Nephron (organoid): ENCODE measurements around the gene RILPL1.
"Not testable (repeated sequence)": the region's sequence is repeated elsewhere in the genome, so short reads cannot be mapped to it uniquely, and the experiment has no call there.

Source experiments
- H3K27ac Mint-ChIP-seq, 3 experiments: 2 replicates each; pipeline ENCODE4 v1.8.0; 2020; ENCODE audit warnings: mixed read lengths in 3 of 3, mild to moderate bottlenecking in 2 of 3, moderate library complexity in 1 of 3
- H3K27me3 Mint-ChIP-seq: 2 replicates; pipeline ENCODE4 v1.8.0; 2021; ENCODE audit warnings: low read depth, mild to moderate bottlenecking, moderate library complexity, mixed read lengths
- H3K36me3 Mint-ChIP-seq: 2 replicates; pipeline ENCODE4 v1.8.0; 2020; ENCODE audit warnings: low read depth, mixed read lengths
- H3K4me1 Mint-ChIP-seq: 2 replicates; pipeline ENCODE4 v1.8.0; 2020; ENCODE audit warnings: mixed read lengths
- H3K4me3 Mint-ChIP-seq, 3 experiments: 2 replicates each; pipeline ENCODE4 v1.8.0; 2020; ENCODE audit warnings: mild to moderate bottlenecking in 3 of 3, mixed read lengths in 3 of 3, moderate library complexity in 2 of 3
- H3K9me3 Mint-ChIP-seq: 2 replicates; pipeline ENCODE4 v1.8.0; 2020; ENCODE audit warnings: mixed read lengths
- CTCF ChIP-seq, 3 experiments: fragments of 200-600 bp; sonication (generic); IDR thresholded peaks; one replicate each; pipeline ENCODE4 v1.5.0; 2021; ENCODE audit warnings: antibody characterized with exemption in 3 of 3; ENCODE audit not compliant: unreplicated experiment in 3 of 3

The RILPL1 gene

GRCh38 chr12:123468786-123469185, 64.7 kb downstream of the RILPL1 start:
- Mint-ChIP-seq H3K27ac (no peak overlapping the region), H3K4me3 (no peak overlapping the region), H3K4me1 (peaks cover 6% of the 10 kb centered on the region), H3K9me3 (no peaks in the 10 kb centered on the region), H3K27me3 (no peaks in the 10 kb centered on the region), H3K36me3 (peaks cover 49% of the 10 kb centered on the region)
- no peak for TF ChIP-seq CTCF (IDR thresholded peaks at IDR 0.05; ENCODE audit: unreplicated experiment in 3 of 3)

DNA sequence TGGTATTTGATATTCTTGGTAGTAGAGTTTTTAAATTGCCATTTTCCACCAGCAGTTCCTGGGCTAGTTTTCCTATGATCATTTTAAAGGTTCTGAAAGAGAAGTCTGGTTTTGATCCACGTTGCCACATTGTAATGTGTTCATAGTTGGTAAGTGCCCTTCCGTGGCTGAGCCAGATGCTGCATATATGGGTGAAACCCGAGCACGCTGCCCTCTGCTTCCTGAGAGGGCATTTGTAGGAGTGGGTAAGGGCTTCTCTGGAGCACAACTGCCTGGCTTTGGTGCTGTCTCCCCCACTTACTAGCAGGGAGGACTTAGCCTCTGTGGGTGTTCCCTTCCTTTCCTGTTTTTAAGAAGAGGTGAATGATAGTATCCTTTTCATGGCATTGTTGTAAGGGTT, 68.4 kb downstream of the RILPL1 start:
- Mint-ChIP-seq H3K27ac (no peak overlapping the region), H3K9me3 (no peaks in the 10 kb centered on the region), H3K4me3 (no peak overlapping the region), H3K36me3 (peaks cover 36% of the 10 kb centered on the region), H3K4me1 (peaks cover 6% of the 10 kb centered on the region), H3K27me3 (no peaks in the 10 kb centered on the region)
- TF ChIP-seq CTCF (IDR thresholded peaks at IDR 0.05; ENCODE audit: unreplicated experiment in 3 of 3): no peak

GRCh38 chr12:123463174-123463573, 70.3 kb downstream of the RILPL1 start:
- H3K27ac Mint-ChIP-seq, H3K4me3 Mint-ChIP-seq, H3K27me3 Mint-ChIP-seq, H3K9me3 Mint-ChIP-seq: not testable (repeated sequence)
- Mint-ChIP-seq H3K4me1 (peaks cover 13% of the 10 kb centered on the region), H3K36me3 (peaks cover 41% of the 10 kb centered on the region)

- peak within 1 kb of the TSS; percentile 100 for H3K27ac Mint-ChIP-seq
- H3K36me3 Mint-ChIP-seq: peaks cover 16% of the 10 kb centered on the region
- peak within 1 kb of the TSS; percentile 97 to 98 (median 97) for H3K4me3 Mint-ChIP-seq
- no peaks in the 10 kb centered on the region for H3K27me3 Mint-ChIP-seq
- H3K4me1 Mint-ChIP-seq: peaks cover 7% of the 10 kb centered on the region
- no peak for TF ChIP-seq CTCF (IDR thresholded peaks at IDR 0.05; ENCODE audit: unreplicated experiment in 3 of 3)
- H3K9me3 Mint-ChIP-seq: no peaks in the 10 kb centered on the region
Measured at GRCh38 chr12:123457980-123458779, 75.3 kb downstream of the RILPL1 start, which contains the start of gene SNRNP35. Gene SNRNP35 (plus strand): TSS chr12:123458139. CDS start chr12:123465541, 7,402 bp downstream.

- H3K27me3 Mint-ChIP-seq: no peaks in the 10 kb centered on the region
- TF ChIP-seq CTCF (IDR thresholded peaks at IDR 0.05; ENCODE audit: unreplicated experiment in 3 of 3): no peak
- no peaks in the 10 kb centered on the region for H3K9me3 Mint-ChIP-seq
- H3K27ac Mint-ChIP-seq: no peak overlapping the region
- H3K4me3 Mint-ChIP-seq: no peak overlapping the region
- no peaks in the 10 kb centered on the region for H3K36me3 Mint-ChIP-seq
- no peaks in the 10 kb centered on the region for H3K4me1 Mint-ChIP-seq
Measured at GRCh38 chr12:123453165-123453564, 80.4 kb downstream of the RILPL1 start.

- not testable (repeated sequence) for H3K36me3 Mint-ChIP-seq, H3K4me3 Mint-ChIP-seq, H3K27ac Mint-ChIP-seq, H3K27me3 Mint-ChIP-seq, H3K9me3 Mint-ChIP-seq, H3K4me1 Mint-ChIP-seq
Measured at GRCh38 chr12:123452276-123452550, 81.3 kb downstream of the RILPL1 start.

DNA sequence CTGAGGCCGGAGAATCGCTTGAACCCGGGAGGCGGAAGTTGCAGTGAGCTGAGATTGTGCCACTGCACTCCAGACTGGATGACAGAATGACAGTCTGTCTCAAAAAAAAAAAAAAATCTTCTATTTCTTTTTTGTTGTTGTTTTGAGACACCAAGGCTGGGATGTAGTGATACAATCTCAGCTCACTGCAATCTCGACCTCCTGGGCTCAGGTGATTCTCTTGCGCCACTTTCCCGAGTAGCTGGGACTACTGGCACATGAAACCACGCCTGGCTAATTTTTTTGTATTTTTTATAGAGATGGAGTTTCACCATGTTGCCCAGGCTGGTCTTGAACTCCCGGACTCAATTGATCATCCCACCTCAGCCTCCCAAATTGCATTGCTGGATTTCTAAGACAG, 82.9 kb downstream of the RILPL1 start:
- Mint-ChIP-seq H3K9me3 (no peaks in the 10 kb centered on the region), H3K27me3 (no peaks in the 10 kb centered on the region), H3K4me3 (no peak overlapping the region), H3K4me1 (peaks cover 7% of the 10 kb centered on the region), H3K36me3 (no peaks in the 10 kb centered on the region), H3K27ac (no peak overlapping the region)
- TF ChIP-seq CTCF (IDR thresholded peaks at IDR 0.05; ENCODE audit: unreplicated experiment in 3 of 3): no peak
